Measurements from ENCODE around the gene LIMA1.

GRCh38 chr12:50192908-50193307 is 90.4 kb downstream of the LIMA1 start:
- TF ChIP-seq CTCF (IDR thresholded peaks at IDR 0.05; ENCODE audit: borderline replicate concordance, extremely low read depth, low read length, poor library complexity, severe bottlenecking) (no peak), EZH2 (IDR thresholded peaks at IDR 0.05; ENCODE audit: borderline replicate concordance, low read depth, low read length, severe bottlenecking) (no peak)

Measured in DND-41 (cell line).